IMR-90 (cell line): ENCODE results near the gene DMD. TPM values are rescaled to one million over a fixed set of nuclear protein-coding genes. Genes with fewer than 3 reads are reported as not detected.

Experiments
- ATAC-seq: fragments of 200-7000 bp; cut with Tn5 transposase; 2 replicates; pipeline ENCODE4 v1.9.1; 2020; ENCODE audit warnings: low read depth, mild to moderate bottlenecking, moderate library complexity
- BruUV-seq: library from RNA; stranded (reverse); fragments of 400-500 nt; replicated peaks from 2 replicates; lab custom pipeline; 2021; lab: Mats Ljungman, UMichigan
- CTCF ChIA-PET: fragments of 300-600 bp; formaldehyde crosslinking; extraction: SDS; loops from one replicate; lab custom pipeline; 2021; ENCODE audit warnings: antibody characterized with exemption; lab: Yijun Ruan, JAX
- POLR2A ChIA-PET: fragments of 300-600 bp; sonication (Branson Sonifier 250); formaldehyde crosslinking; loops from one replicate; lab custom pipeline; 2022; ENCODE audit warnings: antibody characterized with exemption; ENCODE audit not compliant: unreplicated experiment; lab: Charles Lee
- DNase-seq: peaks from one replicate; pipeline ENCODE4 v3.0.0; 2013
- H2AFZ ChIP-seq: replicated peaks from 2 replicates; pipeline ENCODE3; 2013; ENCODE audit warnings: low read length, mild to moderate bottlenecking; ENCODE audit not compliant: poor library complexity
- H2AK5ac ChIP-seq: 2 replicates; pipeline ENCODE4 v1.6.1; 2013; ENCODE audit warnings: low read depth, low read length, inconsistent platforms
- H2AK9ac ChIP-seq: replicated peaks from 2 replicates; pipeline ENCODE3; 2013; ENCODE audit warnings: mild to moderate bottlenecking, low read depth, low read length, moderate library complexity; ENCODE audit not compliant: poor library complexity
- H2BK120ac ChIP-seq: 2 replicates; pipeline ENCODE4 v1.6.1; 2013; ENCODE audit warnings: low read depth, low read length, inconsistent platforms
- H2BK15ac ChIP-seq: 3 replicates; pipeline ENCODE4 v1.6.1; 2013; ENCODE audit warnings: low read depth, low read length, inconsistent platforms
- H2BK20ac ChIP-seq: 2 replicates; pipeline ENCODE4 v1.6.1; 2013; ENCODE audit warnings: low read depth, mild to moderate bottlenecking, inconsistent platforms, low read length, moderate library complexity
- H2BK5ac ChIP-seq: 2 replicates; pipeline ENCODE4 v1.6.1; 2013; ENCODE audit warnings: mild to moderate bottlenecking, low read depth, low read length, inconsistent platforms; ENCODE audit not compliant: poor library complexity, severe bottlenecking
- H3K14ac ChIP-seq: replicated peaks from 2 replicates; pipeline ENCODE4 v1.6.1; 2013; ENCODE audit warnings: low read depth, low read length, inconsistent platforms
- H3K18ac ChIP-seq: 2 replicates; pipeline ENCODE4 v1.6.1; 2013; ENCODE audit warnings: low read depth, low read length, control low read depth
- H3K23ac ChIP-seq: 2 replicates; pipeline ENCODE4 v1.6.1; 2013; ENCODE audit warnings: low read depth, low read length, inconsistent platforms
- H3K27ac ChIP-seq: 2 replicates; pipeline ENCODE4 v1.5.1; 2013; ENCODE audit warnings: mild to moderate bottlenecking, control low read depth, low read length; ENCODE audit not compliant: insufficient read depth
- H3K27me3 ChIP-seq: 2 replicates; pipeline ENCODE4 v1.6.1; 2013; ENCODE audit warnings: low read length; ENCODE audit not compliant: control insufficient read depth, insufficient read depth
- H3K36me3 ChIP-seq: 2 replicates; pipeline ENCODE4 v1.6.1; 2013; ENCODE audit warnings: low read length, mixed read lengths; ENCODE audit not compliant: control insufficient read depth, insufficient read depth
- H3K4ac ChIP-seq: 2 replicates; pipeline ENCODE4 v1.6.1; 2013; ENCODE audit warnings: low read depth, low read length, inconsistent platforms
- H3K4me1 ChIP-seq: 2 replicates; pipeline ENCODE4 v1.6.1; 2013; ENCODE audit warnings: low read length, mixed read lengths; ENCODE audit not compliant: control insufficient read depth, insufficient read depth
- H3K4me2 ChIP-seq: 2 replicates; pipeline ENCODE4 v1.6.1; 2013; ENCODE audit warnings: low read depth, mild to moderate bottlenecking, control low read depth, low read length, moderate library complexity
- H3K4me3 ChIP-seq: 2 replicates; pipeline ENCODE4 v1.5.1; 2013; ENCODE audit warnings: low read depth, mild to moderate bottlenecking, control low read depth, low read length, moderate library complexity; ENCODE audit not compliant: insufficient read depth
- H3K56ac ChIP-seq: 2 replicates; pipeline ENCODE4 v1.6.1; 2013; ENCODE audit warnings: low read length, inconsistent platforms; ENCODE audit not compliant: insufficient read depth; ENCODE audit errors: extremely low read depth
- H3K79me1 ChIP-seq, 2 experiments: 2 replicates each; pipeline ENCODE4 v1.6.1; 2013; ENCODE audit warnings: low read length in 2 of 2, inconsistent platforms in 1 of 2, low read depth in 1 of 2
- H3K9ac ChIP-seq: 2 replicates; pipeline ENCODE4 v1.6.1; 2013; ENCODE audit warnings: low read depth, low read length, control low read depth
- H3K9me1 ChIP-seq: 2 replicates; pipeline ENCODE4 v1.6.1; 2013; ENCODE audit warnings: low read length, inconsistent platforms; ENCODE audit not compliant: insufficient read depth
- H3K9me3 ChIP-seq: 2 replicates; pipeline ENCODE4 v1.6.1; 2013; ENCODE audit warnings: low read length; ENCODE audit not compliant: control insufficient read depth, insufficient read depth
- H4K20me1 ChIP-seq: 2 replicates; pipeline ENCODE4 v1.6.1; 2013; ENCODE audit warnings: low read length, inconsistent platforms; ENCODE audit not compliant: insufficient read depth
- H4K5ac ChIP-seq: 2 replicates; pipeline ENCODE4 v1.6.1; 2013; ENCODE audit warnings: mild to moderate bottlenecking, low read depth, low read length, control low read depth
- H4K8ac ChIP-seq, 2 experiments: 2 replicates each; pipeline ENCODE4 v1.6.1; 2013; ENCODE audit warnings: low read depth in 2 of 2, low read length in 2 of 2, control low read depth in 1 of 2, inconsistent platforms in 1 of 2
- H4K91ac ChIP-seq: 2 replicates; pipeline ENCODE4 v1.6.1; 2013; ENCODE audit warnings: low read depth, low read length, inconsistent platforms; ENCODE audit not compliant: insufficient read depth
- BHLHE40 ChIP-seq: fragments of 150-350 bp; IDR thresholded peaks from 2 replicates; pipeline ENCODE4 v1.6.1; 2016; ENCODE audit warnings: mild to moderate bottlenecking, low read depth, low read length
- CEBPB ChIP-seq: IDR thresholded peaks from 2 replicates; pipeline ENCODE4 v1.6.1; 2012; ENCODE audit warnings: low read depth, low read length, improper control_type of control experiment
- CHD1 ChIP-seq: IDR thresholded peaks from 2 replicates; pipeline ENCODE4 v1.6.1; 2012; ENCODE audit warnings: low read depth, low read length, improper control_type of control experiment
- FOS ChIP-seq: fragments of 150-350 bp; IDR thresholded peaks from 2 replicates; pipeline ENCODE4 v1.6.1; 2016; ENCODE audit warnings: low read depth, low read length
- MAFK ChIP-seq: IDR thresholded peaks from 2 replicates; pipeline ENCODE4 v1.6.1; 2012; ENCODE audit warnings: low read depth, low read length, improper control_type of control experiment
- MAZ ChIP-seq: IDR thresholded peaks from 2 replicates; pipeline ENCODE4 v1.6.1; 2012; ENCODE audit warnings: low read depth, mild to moderate bottlenecking, low read length, improper control_type of control experiment, moderate library complexity, borderline replicate concordance
- MXI1 ChIP-seq: IDR thresholded peaks from 2 replicates; pipeline ENCODE4 v1.6.1; 2012; ENCODE audit warnings: low read depth, mild to moderate bottlenecking, low read length, moderate library complexity, borderline replicate concordance
- NFE2L2 ChIP-seq: fragments of 150-350 bp; IDR thresholded peaks from 2 replicates; pipeline ENCODE4 v1.6.1; 2016; ENCODE audit warnings: low read depth, mild to moderate bottlenecking, low read length
- POLR2A ChIP-seq: IDR thresholded peaks from 2 replicates; pipeline ENCODE4 v1.6.1; 2012; ENCODE audit warnings: mild to moderate bottlenecking, low read depth, low read length
- RAD21 ChIP-seq: IDR thresholded peaks from 2 replicates; pipeline ENCODE4 v1.6.1; 2012; ENCODE audit warnings: low read length, improper control_type of control experiment
- RCOR1 ChIP-seq: IDR thresholded peaks from 2 replicates; pipeline ENCODE4 v1.6.1; 2012; ENCODE audit warnings: mild to moderate bottlenecking, low read length, improper control_type of control experiment; ENCODE audit not compliant: insufficient replicate concordance
- RFX5 ChIP-seq: IDR thresholded peaks from 2 replicates; pipeline ENCODE4 v1.8.0; 2012; ENCODE audit warnings: low read depth, mild to moderate bottlenecking, low read length, moderate library complexity
- SMC3 ChIP-seq: fragments of 150-350 bp; IDR thresholded peaks from 2 replicates; pipeline ENCODE4 v1.6.1; 2016; ENCODE audit warnings: low read depth, mild to moderate bottlenecking, antibody characterized with exemption, low read length, moderate library complexity
- WGBS, 2 experiments: methylation state at CpG; one replicate each; pipeline versions ENCODE4 v1.1.5 to v1.1.7; 2013; ENCODE audit warnings: missing lambda C conversion rate in 2 of 2; ENCODE audit not compliant: insufficient read length in 1 of 2; ENCODE audit errors: extremely low coverage in 2 of 2; 5-methylcytosine and 5-hydroxymethylcytosine counted together
- dilution Hi-C: fragments of 300-500 bp; cut with HindIII; formaldehyde crosslinking; loops from one replicate; pipeline ENCODE4 v1.14.3; 2018; ENCODE audit warnings: low sequenced_read_pairs; ENCODE audit not compliant: unreplicated experiment
- in situ Hi-C: fragments of 300-500 bp; cut with MboI; formaldehyde crosslinking; loops from 3 replicates; pipeline ENCODE4 v1.14.3; 2019; ENCODE audit warnings: low sequenced_read_pairs, inconsistent platforms, mixed read lengths
- intact Hi-C: fragments of 100-400 bp; cut with micrococcal nuclease; formaldehyde crosslinking; loops from 2 replicates; pipeline ENCODE4 v1.10.0; 2022
- polyA plus RNA-seq, 3 experiments: library from polyadenylated mRNA; depleted of rRNA; stranded (reverse); fragments of >200 nt; gene quantifications; 2 replicates each; pipeline ENCODE4 v1.2.3, GENCODE V29; 2012; ENCODE audit warnings: low replicate concordance in 1 of 3
- total RNA-seq: library from RNA; depleted of rRNA; stranded (reverse); fragments of >200 nt; gene quantifications from 2 replicates; pipeline ENCODE4 v1.2.3, GENCODE V29; 2012
- TF ChIP-seq, protein P1 (sequence below): fragments of 150-350 bp; IDR thresholded peaks from 2 replicates; pipeline ENCODE4 v1.6.1; 2016; ENCODE audit warnings: low read depth, mild to moderate bottlenecking, low read length, moderate library complexity, borderline replicate concordance
- TF ChIP-seq, protein P2 (sequence below): conservative IDR thresholded peaks from 2 replicates; pipeline ENCODE4 v1.5.1; 2012; ENCODE audit warnings: mild to moderate bottlenecking, low read depth, low read length, improper control_type of control experiment
- TF ChIP-seq, protein P3 (sequence below): fragments of 150-350 bp; IDR thresholded peaks from 2 replicates; pipeline ENCODE4 v1.6.1; 2017; ENCODE audit warnings: mild to moderate bottlenecking, antibody characterized with exemption, low read length, low read depth

The DMD gene
- total and polyA plus RNA-seq, 2 of the 4 experiments (the other 2 are of a cell fraction) = 6.6 to 11.8 TPM

DNA sequence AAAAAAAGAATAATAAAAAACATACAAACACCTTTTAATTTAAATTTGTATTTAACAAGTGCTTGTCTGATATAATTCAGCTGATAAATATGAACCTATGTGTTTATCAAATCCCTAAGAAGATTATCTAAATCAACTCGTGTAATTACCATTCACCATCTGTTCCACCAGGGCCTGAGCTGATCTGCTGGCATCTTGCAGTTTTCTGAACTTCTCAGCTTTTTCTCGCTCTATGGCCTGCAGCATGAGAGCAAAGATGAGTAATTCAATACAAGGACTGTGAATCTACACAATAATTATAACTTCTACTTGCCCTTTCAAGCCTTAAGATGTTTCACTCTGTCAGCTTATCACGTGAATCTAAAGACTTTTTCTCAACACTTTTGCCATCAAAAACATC is 709.7 kb downstream of the DMD start:
- no TSS peak for BruUV-seq
- in situ Hi-C loops = no loop called here
- TF ChIP-seq NFE2L2 (no peak), SMC3 (no peak), MXI1 (no peak), RAD21 (no peak), BHLHE40 (no peak), RCOR1 (no peak), MAZ (no peak), CEBPB (no peak), RFX5 (no peak), FOS (no peak), MAFK (no peak), POLR2A (no peak), CHD1 (no peak)
- TF ChIP-seq, protein P1, sequence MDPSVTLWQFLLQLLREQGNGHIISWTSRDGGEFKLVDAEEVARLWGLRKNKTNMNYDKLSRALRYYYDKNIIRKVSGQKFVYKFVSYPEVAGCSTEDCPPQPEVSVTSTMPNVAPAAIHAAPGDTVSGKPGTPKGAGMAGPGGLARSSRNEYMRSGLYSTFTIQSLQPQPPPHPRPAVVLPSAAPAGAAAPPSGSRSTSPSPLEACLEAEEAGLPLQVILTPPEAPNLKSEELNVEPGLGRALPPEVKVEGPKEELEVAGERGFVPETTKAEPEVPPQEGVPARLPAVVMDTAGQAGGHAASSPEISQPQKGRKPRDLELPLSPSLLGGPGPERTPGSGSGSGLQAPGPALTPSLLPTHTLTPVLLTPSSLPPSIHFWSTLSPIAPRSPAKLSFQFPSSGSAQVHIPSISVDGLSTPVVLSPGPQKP = no peak
- TF ChIP-seq, protein P2, sequence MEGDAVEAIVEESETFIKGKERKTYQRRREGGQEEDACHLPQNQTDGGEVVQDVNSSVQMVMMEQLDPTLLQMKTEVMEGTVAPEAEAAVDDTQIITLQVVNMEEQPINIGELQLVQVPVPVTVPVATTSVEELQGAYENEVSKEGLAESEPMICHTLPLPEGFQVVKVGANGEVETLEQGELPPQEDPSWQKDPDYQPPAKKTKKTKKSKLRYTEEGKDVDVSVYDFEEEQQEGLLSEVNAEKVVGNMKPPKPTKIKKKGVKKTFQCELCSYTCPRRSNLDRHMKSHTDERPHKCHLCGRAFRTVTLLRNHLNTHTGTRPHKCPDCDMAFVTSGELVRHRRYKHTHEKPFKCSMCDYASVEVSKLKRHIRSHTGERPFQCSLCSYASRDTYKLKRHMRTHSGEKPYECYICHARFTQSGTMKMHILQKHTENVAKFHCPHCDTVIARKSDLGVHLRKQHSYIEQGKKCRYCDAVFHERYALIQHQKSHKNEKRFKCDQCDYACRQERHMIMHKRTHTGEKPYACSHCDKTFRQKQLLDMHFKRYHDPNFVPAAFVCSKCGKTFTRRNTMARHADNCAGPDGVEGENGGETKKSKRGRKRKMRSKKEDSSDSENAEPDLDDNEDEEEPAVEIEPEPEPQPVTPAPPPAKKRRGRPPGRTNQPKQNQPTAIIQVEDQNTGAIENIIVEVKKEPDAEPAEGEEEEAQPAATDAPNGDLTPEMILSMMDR = no peak
- TF ChIP-seq, protein P3, sequence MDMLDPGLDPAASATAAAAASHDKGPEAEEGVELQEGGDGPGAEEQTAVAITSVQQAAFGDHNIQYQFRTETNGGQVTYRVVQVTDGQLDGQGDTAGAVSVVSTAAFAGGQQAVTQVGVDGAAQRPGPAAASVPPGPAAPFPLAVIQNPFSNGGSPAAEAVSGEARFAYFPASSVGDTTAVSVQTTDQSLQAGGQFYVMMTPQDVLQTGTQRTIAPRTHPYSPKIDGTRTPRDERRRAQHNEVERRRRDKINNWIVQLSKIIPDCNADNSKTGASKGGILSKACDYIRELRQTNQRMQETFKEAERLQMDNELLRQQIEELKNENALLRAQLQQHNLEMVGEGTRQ = no peak

More for the DNA sequence above, 709.7 kb downstream of the DMD start:
- Histone ChIP-seq H2BK120ac (no peak overlapping the region), H3K4me1 (no peaks in the 10 kb centered on the region), H3K18ac (no peak overlapping the region), H2BK15ac (no peak overlapping the region), H3K4ac (no peak overlapping the region), H3K27ac (no peak overlapping the region), H4K20me1 (no peaks in the 10 kb centered on the region), H3K36me3 (no peaks in the 10 kb centered on the region), H3K14ac (no peak overlapping the region), H3K4me2 (no peak overlapping the region), H3K23ac (no peak overlapping the region), H3K27me3 (no peaks in the 10 kb centered on the region), H3K4me3 (no peak overlapping the region), H2BK20ac (no peak overlapping the region), H2AK5ac (no peak overlapping the region), H2BK5ac (no peak overlapping the region), H2AFZ (no peak overlapping the region), H2AK9ac (no peak overlapping the region), H4K91ac (no peak overlapping the region), H3K56ac (no peak overlapping the region), H4K5ac (no peak overlapping the region), H3K9me3 (no peaks in the 10 kb centered on the region), H3K9me1 (no peaks in the 10 kb centered on the region), H4K8ac (no peak overlapping the region), H3K79me1 (no peaks in the 10 kb centered on the region), H3K9ac (no peak overlapping the region)
- ChIA-PET CTCF (no interaction called here), POLR2A (interaction anchor here (0.5 kb wide), 1 partner anchor 13 kb away, joined by 3 read pairs; no protein-coding TSS in a partner anchor)
- ATAC-seq = no peak
- dilution Hi-C loops = no loop called here
- intact Hi-C loops = no loop called here
- no peak for DNase-seq
- 17% methylated on average over 1 of the region's 3 CpGs; no CpG with 5 or more reads in 1 of the 2 experiments for WGBS, 2 experiments
